Neuronal stem cell (in vitro differentiated cells): ENCODE data around the gene TAS1R3.

Source experiments
- DNase-seq: peaks from one replicate; pipeline ENCODE4 v3.0.0-alpha.2; 2013; ENCODE audit warnings: low spot score
- H2AFZ ChIP-seq: one replicate; pipeline ENCODE4 v1.6.1; 2013; ENCODE audit warnings: mild to moderate bottlenecking, low read length, inconsistent platforms
- H2AK5ac ChIP-seq: 2 replicates; pipeline ENCODE4 v1.6.1; 2013; ENCODE audit warnings: low read depth, mild to moderate bottlenecking, inconsistent platforms, low read length, moderate library complexity, mixed read lengths
- H2BK120ac ChIP-seq: 2 replicates; pipeline ENCODE4 v1.6.1; 2013; ENCODE audit warnings: low read depth, mild to moderate bottlenecking, inconsistent platforms, low read length, moderate library complexity, mixed read lengths
- H2BK12ac ChIP-seq: one replicate; pipeline ENCODE4 v1.6.1; 2013; ENCODE audit warnings: low read length, inconsistent platforms
- H2BK15ac ChIP-seq: 2 replicates; pipeline ENCODE4 v1.6.1; 2013; ENCODE audit warnings: mild to moderate bottlenecking, low read length, inconsistent platforms, mixed read lengths
- H2BK5ac ChIP-seq: one replicate; pipeline ENCODE4 v1.6.1; 2013; ENCODE audit warnings: inconsistent platforms, mild to moderate bottlenecking, low read length, moderate library complexity
- H3K14ac ChIP-seq: one replicate; pipeline ENCODE4 v1.6.1; 2013; ENCODE audit warnings: low read length, inconsistent platforms
- H3K18ac ChIP-seq: 2 replicates; pipeline ENCODE4 v1.6.1; 2013; ENCODE audit warnings: low read length, inconsistent platforms
- H3K23ac ChIP-seq: 2 replicates; pipeline ENCODE4 v1.6.1; 2013; ENCODE audit warnings: low read depth, mild to moderate bottlenecking, mixed read lengths, low read length, inconsistent platforms; ENCODE audit not compliant: poor library complexity
- H3K27ac ChIP-seq: replicated peaks from 3 replicates; pipeline ENCODE4 v1.5.1; 2013; ENCODE audit warnings: low read length, inconsistent platforms
- H3K27me3 ChIP-seq, 3 experiments: 2 replicates each; pipeline ENCODE4 v1.6.1; 2013; ENCODE audit warnings: low read length in 3 of 3, mild to moderate bottlenecking in 2 of 3, inconsistent platforms in 1 of 3, low read depth in 1 of 3, mixed read lengths in 1 of 3, moderate library complexity in 1 of 3; ENCODE audit not compliant: control insufficient read depth in 3 of 3, insufficient read depth in 3 of 3
- H3K36me3 ChIP-seq, 2 donors: replicated peaks in 1 of 2; 2 replicates each; pipeline ENCODE4 v1.6.1; 2013; ENCODE audit warnings: low read length in 2 of 2; ENCODE audit not compliant: control insufficient read depth in 2 of 2, insufficient read depth in 2 of 2
- H3K4ac ChIP-seq: 2 replicates; pipeline ENCODE4 v1.6.1; 2013; ENCODE audit warnings: inconsistent platforms, mild to moderate bottlenecking, low read length, moderate library complexity
- H3K4me1 ChIP-seq, 2 donors: 1 replicate in 1 of 2; 2 replicates in 1 of 2; pipeline ENCODE4 v1.6.1; 2013; ENCODE audit warnings: low read length in 2 of 2, low read depth in 1 of 2; ENCODE audit not compliant: control insufficient read depth in 2 of 2, insufficient read depth in 1 of 2
- H3K4me2 ChIP-seq: one replicate; pipeline ENCODE4 v1.6.1; 2013; ENCODE audit warnings: mild to moderate bottlenecking, low read length, inconsistent platforms; ENCODE audit not compliant: insufficient read depth, poor library complexity, severe bottlenecking
- H3K4me3 ChIP-seq, 2 donors: 2 replicates each; pipeline ENCODE4 v1.5.1; 2013; ENCODE audit warnings: low read length in 2 of 2, mild to moderate bottlenecking in 2 of 2, inconsistent platforms in 1 of 2, moderate library complexity in 1 of 2
- H3K79me1 ChIP-seq: one replicate; pipeline ENCODE4 v1.6.1; 2013; ENCODE audit warnings: low read depth, mild to moderate bottlenecking, inconsistent platforms, low read length, moderate library complexity
- H3K9ac ChIP-seq: one replicate; pipeline ENCODE4 v1.6.1; 2013; ENCODE audit warnings: mild to moderate bottlenecking, low read depth, low read length, inconsistent platforms; ENCODE audit not compliant: poor library complexity
- H3K9me3 ChIP-seq, 2 donors: replicated peaks in 1 of 2; 2 replicates each; pipeline versions ENCODE3 to v1.6.1; 2013; ENCODE audit warnings: low read length in 2 of 2, mild to moderate bottlenecking in 2 of 2, inconsistent platforms in 1 of 2, low read depth in 1 of 2, mixed read lengths in 1 of 2, moderate library complexity in 1 of 2; ENCODE audit not compliant: control insufficient read depth in 2 of 2, insufficient read depth in 1 of 2
- H4K8ac ChIP-seq: one replicate; pipeline ENCODE4 v1.6.1; 2013; ENCODE audit warnings: low read depth, mild to moderate bottlenecking, inconsistent platforms, low read length, moderate library complexity
- H4K91ac ChIP-seq: one replicate; pipeline ENCODE4 v1.6.1; 2013; ENCODE audit warnings: low read length, low read depth, mild to moderate bottlenecking, inconsistent platforms; ENCODE audit not compliant: poor library complexity
- WGBS, 2 donors: extraction: QIAGEN DNeasy Blood & Tissue Kit; methylation state at CpG; one replicate each; pipeline ENCODE4 v1.1.7; 2013; ENCODE audit warnings: missing lambda C conversion rate in 2 of 2, mixed read lengths in 1 of 2; ENCODE audit not compliant: insufficient read length in 2 of 2, insufficient replicate concordance in 1 of 2; ENCODE audit errors: extremely low coverage in 2 of 2; 5-methylcytosine and 5-hydroxymethylcytosine counted together

The TAS1R3 gene

GRCh38 chr1:1324524-1325287 is 6.4 kb upstream of the TAS1R3 start, which contains the start of the genes CPTP and INTS11:
Gene CPTP (plus strand): TSS chr1:1324802. CDS start chr1:1326911, 2,109 bp downstream.
Gene INTS11 (minus strand): TSS chr1:1324660. CDS start chr1:1324608, 52 bp downstream.
- peak within 1 kb of the TSS; percentile 16 for H2BK12ac ChIP-seq
- H4K91ac ChIP-seq: no peak within 1 kb of the TSS
- peak within 1 kb of the TSS; percentile 97 for H3K9ac ChIP-seq
- peak within 1 kb of the TSS; percentile 72 for H2BK120ac ChIP-seq
- H2BK5ac ChIP-seq: peak within 1 kb of the TSS; percentile 94
- H3K23ac ChIP-seq: peak within 1 kb of the TSS; percentile 91
- peak within 1 kb of the TSS; percentile 99 for H2AK5ac ChIP-seq
- H3K9me3 ChIP-seq: peaks cover 0 to 4% of the 10 kb centered on the region in 2 donors
- H2BK15ac ChIP-seq: peak within 1 kb of the TSS; percentile 89
- peaks cover 0 to 2% (median 0%) of the 10 kb centered on the region in 3 experiments for H3K27me3 ChIP-seq
- peak within 1 kb of the TSS; percentile 23 for H4K8ac ChIP-seq
- peak within 1 kb of the TSS; percentile 98 for H3K4me2 ChIP-seq
- H3K27ac ChIP-seq: no peak within 1 kb of the TSS
- peaks cover 22 to 62% of the 10 kb centered on the region in 2 donors for H3K36me3 ChIP-seq
- H3K4ac ChIP-seq: peak within 1 kb of the TSS; percentile 76
- peak within 1 kb of the TSS; percentile 93 for H2AFZ ChIP-seq
- peak within 1 kb of the TSS; percentile 92 for H3K18ac ChIP-seq
- peak within 1 kb of the TSS; percentile 94 for H3K14ac ChIP-seq
- peak; percentile 89 for DNase-seq
- peaks cover 14 to 16% of the 10 kb centered on the region in 2 donors for H3K4me1 ChIP-seq
- peak within 1 kb of the TSS; percentile 97 to 99 for H3K4me3 ChIP-seq
- peaks cover 54% of the 10 kb centered on the region for H3K79me1 ChIP-seq
- no CpG with 5 or more reads among the region's 84 CpGs for WGBS, 2 donors

GRCh38 chr1:1325288-1326074 is 5.6 kb upstream of the TAS1R3 start:
- H3K4ac ChIP-seq: peak overlapping the region; percentile 76
- H4K91ac ChIP-seq: no peak overlapping the region
- H3K23ac ChIP-seq: peak overlapping the region; percentile 89
- no peak overlapping the region for H3K27ac ChIP-seq
- H2BK120ac ChIP-seq: peak overlapping the region; percentile 72
- H3K18ac ChIP-seq: peak overlapping the region; percentile 92
- peak overlapping the region; percentile 94 for H2BK5ac ChIP-seq
- H3K4me3 ChIP-seq: peak overlapping the region; percentile 90 to 97
- peaks cover 0 to 2% (median 0%) of the 10 kb centered on the region in 3 experiments for H3K27me3 ChIP-seq
- peaks cover 18% of the 10 kb centered on the region in 2 donors for H3K4me1 ChIP-seq
- peak overlapping the region; percentile 97 for H3K9ac ChIP-seq
- DNase-seq: no peak
- peaks cover 50% of the 10 kb centered on the region for H3K79me1 ChIP-seq
- peak overlapping the region; percentile 16 for H2BK12ac ChIP-seq
- peaks cover 0 to 9% of the 10 kb centered on the region in 2 donors for H3K9me3 ChIP-seq
- no peak overlapping the region for H2BK15ac ChIP-seq
- H3K14ac ChIP-seq: no peak overlapping the region
- peak overlapping the region; percentile 95 for H2AK5ac ChIP-seq
- H2AFZ ChIP-seq: peak overlapping the region; percentile 93
- WGBS, 2 donors: no CpG with 5 or more reads among the region's 16 CpGs
- peak overlapping the region; percentile 98 for H3K4me2 ChIP-seq
- peak overlapping the region; percentile 23 for H4K8ac ChIP-seq
- peaks cover 22 to 54% of the 10 kb centered on the region in 2 donors for H3K36me3 ChIP-seq

DNA sequence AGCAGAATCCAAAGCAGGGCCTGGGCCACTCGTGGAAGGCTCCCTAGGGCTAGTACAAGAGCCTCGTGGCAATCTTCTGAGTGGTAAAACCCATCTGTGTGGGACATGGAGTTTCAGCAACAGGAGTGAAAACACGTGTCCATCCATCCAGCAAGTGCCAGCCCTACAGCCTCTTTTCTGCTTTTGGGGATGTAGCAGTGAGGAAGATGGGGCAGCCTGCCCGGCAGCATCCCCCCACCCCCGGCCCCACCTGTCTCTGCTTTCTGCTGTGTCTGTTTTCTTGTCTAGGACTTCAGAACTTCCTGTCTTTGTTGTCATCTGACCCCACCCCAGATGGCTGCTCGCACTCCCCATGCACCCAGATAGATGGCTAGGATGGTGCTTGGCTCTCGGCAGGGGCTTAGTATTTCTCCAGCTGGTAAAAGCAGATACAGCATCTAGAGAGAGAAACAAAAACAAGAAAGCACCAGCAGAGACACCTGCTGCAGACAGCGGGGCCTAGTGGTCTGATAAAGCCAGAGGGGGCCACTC is 4.9 kb upstream of the TAS1R3 start:
- no peak overlapping the region for H2AK5ac ChIP-seq
- no peak overlapping the region for H2BK15ac ChIP-seq
- H3K9ac ChIP-seq: no peak overlapping the region
- H3K36me3 ChIP-seq: peaks cover 22 to 47% of the 10 kb centered on the region in 2 donors
- H3K27me3 ChIP-seq: peaks cover 0 to 2% (median 0%) of the 10 kb centered on the region in 3 experiments
- no peak overlapping the region for H2AFZ ChIP-seq
- H2BK12ac ChIP-seq: no peak overlapping the region
- H3K4me1 ChIP-seq: peaks cover 18 to 24% of the 10 kb centered on the region in 2 donors
- H3K79me1 ChIP-seq: peaks cover 44% of the 10 kb centered on the region
- no peak overlapping the region for H3K27ac ChIP-seq
- H4K8ac ChIP-seq: no peak overlapping the region
- H3K14ac ChIP-seq: no peak overlapping the region
- no peak overlapping the region for H3K23ac ChIP-seq
- H3K4me3 ChIP-seq: peak overlapping the region; percentile 25 to 97
- H3K9me3 ChIP-seq: peaks cover 0 to 9% of the 10 kb centered on the region in 2 donors
- H3K18ac ChIP-seq: no peak overlapping the region
- H3K4me2 ChIP-seq: no peak overlapping the region
- H2BK5ac ChIP-seq: no peak overlapping the region
- H3K4ac ChIP-seq: no peak overlapping the region
- H4K91ac ChIP-seq: no peak overlapping the region
- WGBS, 2 donors: no CpG with 5 or more reads among the region's 8 CpGs
- peak overlapping the region; percentile 47 for H2BK120ac ChIP-seq
- no peak for DNase-seq
